Measurements from ENCODE around the gene ROR2. TPM values are rescaled to one million over a fixed set of nuclear protein-coding genes. Genes with fewer than 3 reads are reported as not detected.

The ROR2 gene
- total RNA-seq, 1 experiment from 2014 or later: 5.9 TPM

DNA sequence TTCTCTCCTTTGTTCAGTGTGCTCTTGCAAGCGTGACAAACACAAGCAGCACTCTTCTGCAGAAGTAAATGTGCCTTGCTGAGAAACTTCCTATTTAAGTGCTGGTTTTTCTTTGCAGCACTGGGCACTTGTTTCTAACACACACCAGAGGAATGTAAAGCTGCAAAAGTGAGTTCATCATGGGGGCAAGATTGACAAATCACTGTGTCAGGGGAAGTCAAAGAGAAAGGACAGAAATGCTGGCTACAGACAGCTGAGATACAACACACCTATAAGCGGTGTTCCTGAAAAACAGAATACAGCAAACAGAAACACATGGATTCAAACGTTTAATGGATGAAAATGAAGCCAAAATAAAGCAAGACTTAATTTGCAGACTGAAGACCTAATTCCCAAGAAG lies 19.6 kb downstream of the ROR2 start:
- no peak for TF ChIP-seq TCF7L2 (IDR thresholded peaks at IDR 0.05; ENCODE audit: low read depth, low read length)
- TF ChIP-seq, protein P1, sequence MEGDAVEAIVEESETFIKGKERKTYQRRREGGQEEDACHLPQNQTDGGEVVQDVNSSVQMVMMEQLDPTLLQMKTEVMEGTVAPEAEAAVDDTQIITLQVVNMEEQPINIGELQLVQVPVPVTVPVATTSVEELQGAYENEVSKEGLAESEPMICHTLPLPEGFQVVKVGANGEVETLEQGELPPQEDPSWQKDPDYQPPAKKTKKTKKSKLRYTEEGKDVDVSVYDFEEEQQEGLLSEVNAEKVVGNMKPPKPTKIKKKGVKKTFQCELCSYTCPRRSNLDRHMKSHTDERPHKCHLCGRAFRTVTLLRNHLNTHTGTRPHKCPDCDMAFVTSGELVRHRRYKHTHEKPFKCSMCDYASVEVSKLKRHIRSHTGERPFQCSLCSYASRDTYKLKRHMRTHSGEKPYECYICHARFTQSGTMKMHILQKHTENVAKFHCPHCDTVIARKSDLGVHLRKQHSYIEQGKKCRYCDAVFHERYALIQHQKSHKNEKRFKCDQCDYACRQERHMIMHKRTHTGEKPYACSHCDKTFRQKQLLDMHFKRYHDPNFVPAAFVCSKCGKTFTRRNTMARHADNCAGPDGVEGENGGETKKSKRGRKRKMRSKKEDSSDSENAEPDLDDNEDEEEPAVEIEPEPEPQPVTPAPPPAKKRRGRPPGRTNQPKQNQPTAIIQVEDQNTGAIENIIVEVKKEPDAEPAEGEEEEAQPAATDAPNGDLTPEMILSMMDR (IDR thresholded peaks at IDR 0.05): no peak
- TF ChIP-seq POLR2AphosphoS5 (IDR thresholded peaks at IDR 0.05; ENCODE audit: low read depth, low read length): no peak
- TF ChIP-seq SIN3A (IDR thresholded peaks at IDR 0.05; ENCODE audit: borderline replicate concordance, insufficient read depth, low read depth, low read length): no peak
- TF ChIP-seq, protein P2, sequence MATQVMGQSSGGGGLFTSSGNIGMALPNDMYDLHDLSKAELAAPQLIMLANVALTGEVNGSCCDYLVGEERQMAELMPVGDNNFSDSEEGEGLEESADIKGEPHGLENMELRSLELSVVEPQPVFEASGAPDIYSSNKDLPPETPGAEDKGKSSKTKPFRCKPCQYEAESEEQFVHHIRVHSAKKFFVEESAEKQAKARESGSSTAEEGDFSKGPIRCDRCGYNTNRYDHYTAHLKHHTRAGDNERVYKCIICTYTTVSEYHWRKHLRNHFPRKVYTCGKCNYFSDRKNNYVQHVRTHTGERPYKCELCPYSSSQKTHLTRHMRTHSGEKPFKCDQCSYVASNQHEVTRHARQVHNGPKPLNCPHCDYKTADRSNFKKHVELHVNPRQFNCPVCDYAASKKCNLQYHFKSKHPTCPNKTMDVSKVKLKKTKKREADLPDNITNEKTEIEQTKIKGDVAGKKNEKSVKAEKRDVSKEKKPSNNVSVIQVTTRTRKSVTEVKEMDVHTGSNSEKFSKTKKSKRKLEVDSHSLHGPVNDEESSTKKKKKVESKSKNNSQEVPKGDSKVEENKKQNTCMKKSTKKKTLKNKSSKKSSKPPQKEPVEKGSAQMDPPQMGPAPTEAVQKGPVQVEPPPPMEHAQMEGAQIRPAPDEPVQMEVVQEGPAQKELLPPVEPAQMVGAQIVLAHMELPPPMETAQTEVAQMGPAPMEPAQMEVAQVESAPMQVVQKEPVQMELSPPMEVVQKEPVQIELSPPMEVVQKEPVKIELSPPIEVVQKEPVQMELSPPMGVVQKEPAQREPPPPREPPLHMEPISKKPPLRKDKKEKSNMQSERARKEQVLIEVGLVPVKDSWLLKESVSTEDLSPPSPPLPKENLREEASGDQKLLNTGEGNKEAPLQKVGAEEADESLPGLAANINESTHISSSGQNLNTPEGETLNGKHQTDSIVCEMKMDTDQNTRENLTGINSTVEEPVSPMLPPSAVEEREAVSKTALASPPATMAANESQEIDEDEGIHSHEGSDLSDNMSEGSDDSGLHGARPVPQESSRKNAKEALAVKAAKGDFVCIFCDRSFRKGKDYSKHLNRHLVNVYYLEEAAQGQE (IDR thresholded peaks at IDR 0.05; ENCODE audit: insufficient read depth in 1 of 2, low read depth in 2 of 2, low read length in 1 of 2): no peak
- DNase-seq (ENCODE audit: low read depth, low spot score): no peak

DNA sequence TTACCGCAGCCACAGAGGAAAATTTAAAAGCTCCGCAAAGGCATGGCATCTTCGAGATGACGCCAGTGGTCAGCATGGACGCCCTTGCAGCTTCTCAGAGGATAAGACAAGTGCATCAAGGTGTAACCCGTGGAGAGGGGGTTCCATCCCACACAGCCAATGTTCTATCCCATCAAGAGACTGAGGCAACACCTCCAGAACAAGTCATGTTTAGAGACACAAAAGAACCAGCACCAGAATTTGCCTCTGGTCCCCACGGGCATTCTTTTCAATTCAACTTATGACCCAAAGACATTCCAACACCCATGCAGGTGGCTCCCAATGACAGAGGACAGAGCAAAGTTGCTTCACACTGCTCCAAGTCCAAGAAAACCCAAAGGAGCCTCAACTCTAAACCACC lies 20.7 kb downstream of the ROR2 start:
- ATAC-seq: no peak
- ChIA-PET CTCF (no interaction called here), POLR2A (no interaction called here)
- H3K27ac ChIP-seq (ENCODE audit: low read length): no peak overlapping the region
- peaks cover 14% of the 10 kb centered on the region; the same call in 1 of the 2 replicates for H3K9me3 ChIP-seq (ENCODE audit: control insufficient read depth, insufficient read depth, low read depth, low read length)
- TF ChIP-seq, protein P1 (IDR thresholded peaks at IDR 0.05): no peak
- TF ChIP-seq POLR2AphosphoS5 (IDR thresholded peaks at IDR 0.05; ENCODE audit: low read depth, low read length) (no peak), SIN3A (IDR thresholded peaks at IDR 0.05; ENCODE audit: borderline replicate concordance, insufficient read depth, low read depth, low read length) (no peak), TCF7L2 (IDR thresholded peaks at IDR 0.05; ENCODE audit: low read depth, low read length) (no peak)
- TF ChIP-seq, protein P2 (IDR thresholded peaks at IDR 0.05; ENCODE audit: insufficient read depth in 1 of 2, low read depth in 2 of 2, low read length in 1 of 2): no peak
- H3K4me1 ChIP-seq (ENCODE audit: control insufficient read depth, insufficient read depth, low read length): no peaks in the 10 kb centered on the region
- no peak overlapping the region for H3K4me3 ChIP-seq (ENCODE audit: low read depth in 2 of 2, low read length in 2 of 2)
- intact Hi-C loops (cut with micrococcal nuclease; ENCODE audit: unreplicated experiment): no loop called here
- no TSS peak for BruUV-seq (replicated peaks)
- no peaks in the 10 kb centered on the region for H3K27me3 ChIP-seq (ENCODE audit: control insufficient read depth, insufficient read depth, low read length)
- DNase-seq (ENCODE audit: low read depth, low spot score): no peak
- no peaks in the 10 kb centered on the region for H3K36me3 ChIP-seq (ENCODE audit: control insufficient read depth, insufficient read depth, low read length)
- in situ Hi-C loops (cut with HindIII; ENCODE audit: low pct_unique_long_range_greater_than_20kb, low sequenced_read_pairs): no loop called here

More for the DNA sequence above, 19.6 kb downstream of the ROR2 start:
- ATAC-seq: no peak
- Histone ChIP-seq H3K27me3 (ENCODE audit: control insufficient read depth, insufficient read depth, low read length) (no peaks in the 10 kb centered on the region), H3K4me3 (ENCODE audit: low read depth in 2 of 2, low read length in 2 of 2) (no peak overlapping the region), H3K4me1 (ENCODE audit: control insufficient read depth, insufficient read depth, low read length) (no peaks in the 10 kb centered on the region), H3K36me3 (ENCODE audit: control insufficient read depth, insufficient read depth, low read length) (no peaks in the 10 kb centered on the region), H3K27ac (ENCODE audit: low read length) (no peak overlapping the region), H3K9me3 (ENCODE audit: control insufficient read depth, insufficient read depth, low read depth, low read length) (peaks cover 14% of the 10 kb centered on the region; the same call in 1 of the 2 replicates)
- no TSS peak for BruUV-seq (replicated peaks)
- POLR2A ChIA-PET: no interaction called here
- intact Hi-C loops (cut with micrococcal nuclease; ENCODE audit: unreplicated experiment): no loop called here
- CTCF ChIA-PET: no interaction called here
- in situ Hi-C loops (cut with HindIII; ENCODE audit: low pct_unique_long_range_greater_than_20kb, low sequenced_read_pairs): no loop called here

Measured in Panc1 (cell line).